GM10847 (cell line): Measurements from ENCODE around the gene MRTFA.

ENCODE experiments used
- POLR2A ChIP-seq: IDR thresholded peaks from 2 replicates; pipeline ENCODE4 v1.6.1; 2011; ENCODE audit not compliant: insufficient read length; ENCODE audit errors: extremely low read depth

The MRTFA gene

GRCh38 chr22:40637183-40638150 is 948 bp upstream of the MRTFA start:
- no peak for TF ChIP-seq POLR2A

DNA sequence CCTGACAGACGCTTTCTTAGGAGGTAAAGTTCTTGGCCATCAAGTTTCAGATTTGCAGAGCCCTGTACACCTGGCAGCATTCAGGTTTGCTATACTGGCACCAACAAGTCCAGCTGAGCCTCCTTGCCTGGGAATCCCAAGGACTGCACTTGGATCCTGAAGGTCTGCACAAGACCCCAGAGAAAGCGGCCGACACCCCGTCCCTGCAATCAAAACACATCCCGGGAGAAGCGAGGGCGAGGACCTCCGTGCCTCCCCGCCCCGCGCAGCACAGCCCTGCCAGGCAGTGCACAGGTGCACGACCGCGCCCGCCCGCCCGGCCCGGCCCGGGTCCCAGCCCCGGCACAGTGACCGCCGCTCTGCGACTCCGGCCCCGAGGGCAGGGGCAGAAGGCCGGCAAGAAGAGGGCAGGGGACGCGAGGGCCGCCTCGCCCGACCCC is 559 bp downstream of the MRTFA start:
- TF ChIP-seq POLR2A, result no peak

DNA sequence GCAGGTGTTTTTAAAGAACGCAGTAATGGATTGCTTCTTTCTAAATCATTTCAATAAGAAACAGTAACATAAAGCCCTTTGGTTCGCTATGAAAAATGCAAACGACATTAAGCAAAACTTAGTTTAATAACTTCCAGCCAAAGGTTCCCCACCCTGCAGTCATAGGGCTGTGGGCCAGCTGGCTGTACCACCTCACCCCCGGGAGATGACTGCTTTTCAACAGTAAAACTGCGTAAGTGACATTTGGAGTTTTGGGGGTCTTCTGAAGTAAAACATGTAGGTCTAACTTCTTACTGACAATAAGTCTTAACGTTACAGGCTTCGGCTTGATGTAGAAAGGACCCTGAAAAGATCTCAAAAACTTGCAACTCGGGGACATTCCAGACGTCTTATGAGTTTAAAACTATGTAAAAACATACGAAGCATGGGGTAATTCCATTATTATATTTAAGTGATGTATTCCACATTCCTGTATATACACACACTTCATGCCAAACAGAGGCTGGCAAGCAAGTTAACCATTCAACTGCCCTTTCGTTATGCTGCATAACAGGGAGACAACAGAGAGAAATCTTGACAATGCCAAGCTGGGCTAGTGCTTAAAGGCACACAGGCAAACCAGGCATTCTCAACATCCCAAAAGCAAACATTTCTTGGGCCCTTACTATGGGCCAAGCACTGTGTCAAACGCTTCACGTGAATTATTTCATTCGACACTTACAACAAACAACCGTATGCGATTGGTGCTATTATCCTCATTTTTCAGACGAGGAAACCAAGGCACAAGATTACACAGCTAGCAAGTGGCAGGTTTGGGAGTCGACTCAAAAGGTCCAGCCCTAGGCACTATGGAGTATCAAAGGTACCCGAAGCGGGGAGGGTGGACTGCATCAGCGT is 1.2 kb downstream of the MRTFA start:
- TF ChIP-seq POLR2A, result no peak

DNA sequence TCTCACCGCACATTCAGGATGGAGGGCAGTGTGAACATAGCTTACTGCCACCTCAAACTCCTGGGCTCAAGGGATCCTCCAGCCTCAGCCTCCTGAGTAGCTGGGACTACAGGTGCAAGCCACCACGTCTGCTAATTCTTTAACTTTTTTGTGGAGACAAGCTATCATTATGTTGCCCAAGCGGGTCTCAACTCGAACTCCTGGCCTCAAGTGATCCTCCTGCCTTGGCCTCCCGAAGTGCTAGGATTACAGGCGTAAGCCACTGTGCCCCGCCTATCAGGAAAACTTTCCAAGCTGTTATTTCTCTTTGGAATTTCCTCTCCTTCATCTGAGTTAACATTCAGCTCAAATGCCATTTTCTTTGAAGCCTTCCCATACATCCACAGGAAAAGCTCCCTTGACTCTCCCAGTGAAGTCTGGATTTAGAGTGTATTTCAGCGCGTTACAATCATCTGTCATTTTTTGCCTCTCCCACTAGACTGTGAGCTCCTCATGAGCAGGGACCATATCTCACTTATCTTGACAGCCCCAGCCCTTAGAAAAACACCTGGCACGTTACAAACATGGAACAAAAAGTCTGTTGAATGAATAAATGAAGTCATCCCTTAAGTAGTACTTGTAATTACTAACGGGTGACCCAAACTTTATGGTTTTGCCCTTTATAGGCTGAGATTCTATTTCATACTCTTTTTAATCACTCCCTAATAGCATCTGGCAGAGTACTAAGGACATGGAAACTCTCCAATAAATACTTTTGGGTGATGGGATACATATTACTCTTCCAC is 2.2 kb downstream of the MRTFA start:
- no peak for TF ChIP-seq POLR2A

GRCh38 chr22:40633036-40633435 is 3.5 kb downstream of the MRTFA start:
- no peak for TF ChIP-seq POLR2A

DNA sequence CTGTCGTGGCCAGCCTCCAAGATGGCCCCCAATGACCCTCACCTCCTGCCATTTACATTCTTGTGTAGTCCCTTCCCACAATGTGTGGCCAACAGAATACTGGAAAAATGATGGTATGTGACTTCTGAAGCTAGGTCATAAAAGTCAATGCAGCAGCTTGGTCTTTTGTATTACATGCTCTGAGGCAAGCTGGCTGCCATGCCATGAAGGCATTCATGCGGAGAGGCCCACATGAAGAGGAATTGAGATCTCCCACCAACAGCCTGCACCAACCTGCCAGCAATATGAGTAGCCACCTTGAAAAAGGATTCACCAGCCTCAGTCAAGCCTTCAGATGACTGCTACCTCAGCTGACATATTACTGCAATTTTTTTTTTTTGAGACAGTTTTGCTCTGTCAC is 4.6 kb downstream of the MRTFA start:
- TF ChIP-seq POLR2A, result no peak

DNA sequence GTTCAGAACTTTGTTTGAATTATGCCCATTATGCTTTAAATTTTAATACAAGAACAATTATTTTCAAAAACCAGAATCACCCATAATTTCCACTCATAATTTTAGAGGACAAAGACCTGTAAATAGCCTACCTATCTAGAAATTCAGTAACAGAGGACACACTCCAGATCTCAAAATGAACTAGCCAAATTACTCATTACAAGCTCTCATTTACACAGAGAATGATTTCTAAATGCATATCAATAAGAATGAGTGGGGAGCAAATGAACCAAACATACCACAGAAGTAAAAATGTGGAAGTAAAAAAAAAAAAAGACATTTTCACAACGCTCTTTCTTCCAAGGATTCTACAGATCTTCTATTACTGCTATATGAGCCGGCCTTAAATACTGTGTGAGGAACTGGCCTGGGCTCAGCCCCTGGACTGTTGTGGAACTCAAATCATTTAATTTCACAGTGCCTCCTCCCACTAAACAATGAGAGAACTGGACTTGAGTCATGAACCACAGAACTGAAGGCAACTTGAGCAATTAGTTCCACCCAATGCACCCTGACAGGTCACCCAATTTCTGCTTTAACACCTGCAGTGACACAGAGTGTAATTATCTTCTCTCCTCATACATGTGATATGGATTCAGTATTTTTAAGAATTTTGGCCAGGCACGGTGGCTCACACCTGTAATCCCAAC is 8.0 kb downstream of the MRTFA start:
- TF ChIP-seq POLR2A, result no peak

- TF ChIP-seq POLR2A, result no peak
Observed at GRCh38 chr22:40627612-40628011, 8.9 kb downstream of the MRTFA start.

GRCh38 chr22:40626851-40627250 is 9.7 kb downstream of the MRTFA start:
- TF ChIP-seq POLR2A, result no peak

DNA sequence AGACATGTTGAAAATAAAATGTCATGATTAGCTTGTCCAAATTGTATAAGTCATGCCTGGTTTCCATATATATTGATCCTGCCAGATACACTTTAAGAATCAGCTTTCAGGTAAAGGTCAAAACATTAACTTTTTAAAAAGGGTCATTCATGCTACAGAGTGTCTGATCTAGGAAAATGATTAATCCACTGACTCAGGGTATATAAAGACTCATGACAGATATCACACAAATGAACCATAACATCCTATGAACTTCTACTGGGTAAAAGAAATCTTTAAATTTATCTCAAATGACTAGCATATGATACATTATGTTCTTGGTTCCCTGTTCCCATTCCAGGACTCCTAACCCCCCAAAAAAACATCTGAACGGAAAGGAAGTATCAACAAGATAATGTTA is 11.7 kb downstream of the MRTFA start:
- no peak for TF ChIP-seq POLR2A

- no peak for TF ChIP-seq POLR2A
Observed at GRCh38 chr22:40621309-40622151, 15.0 kb downstream of the MRTFA start.

DNA sequence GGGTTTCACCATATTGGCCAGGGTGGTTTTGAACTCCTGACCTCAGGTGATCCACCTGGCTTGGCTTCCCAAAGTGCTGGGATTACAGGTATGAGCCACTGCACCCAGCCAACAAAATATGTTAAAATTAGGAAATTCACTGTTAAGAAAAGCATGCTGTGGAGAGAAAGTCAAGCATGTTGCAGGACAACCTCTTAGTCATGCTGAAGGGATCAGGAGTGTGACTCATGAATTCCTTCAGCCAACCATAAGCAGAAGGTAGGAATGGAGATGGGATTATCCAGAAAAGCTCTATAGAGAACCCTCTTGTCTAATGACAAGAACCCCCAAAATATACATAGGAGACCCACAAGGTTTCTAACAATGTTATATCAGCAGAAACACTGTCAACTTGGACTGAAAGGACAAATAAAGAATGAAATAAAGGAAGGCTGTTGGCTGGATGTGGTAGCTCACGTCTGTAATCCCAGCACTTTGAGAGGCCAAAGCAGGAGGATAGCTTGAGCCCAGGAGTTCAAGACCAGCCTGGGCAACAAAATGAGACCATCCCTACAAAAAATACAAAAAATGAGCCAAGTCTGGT is 16.0 kb downstream of the MRTFA start:
- TF ChIP-seq POLR2A, result no peak

DNA sequence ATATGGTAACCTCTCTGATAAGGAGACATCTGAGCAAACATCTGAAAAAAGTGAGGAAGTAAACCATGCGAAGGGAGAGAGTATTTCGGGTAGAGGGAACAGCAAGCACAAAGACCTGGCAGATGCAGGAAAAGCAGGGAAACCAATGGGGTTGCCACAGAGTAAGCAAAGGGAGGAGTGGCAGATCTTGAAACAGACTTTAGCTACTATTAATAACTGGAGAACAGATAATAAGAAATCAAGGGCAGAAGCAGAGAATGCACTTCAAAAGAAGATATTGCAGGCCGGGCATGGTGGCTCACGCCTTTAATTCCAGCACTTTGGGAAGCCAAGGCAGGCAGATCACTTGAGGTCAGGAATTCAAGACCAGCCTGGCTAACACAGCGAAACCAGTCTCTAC is 18.1 kb downstream of the MRTFA start:
- TF ChIP-seq POLR2A, result no peak
